Stimulated activated naive CD8-positive, alpha-beta T cell treated with anti-CD3 and anti-CD28 coated beads, Interleukin-15, Interleukin-2, amounts not matched to agents 100 U/mL and 50 U/mL, for 24 hours (primary cell): Measurements from ENCODE around the gene CCDC107.
A peak's percentile ranks its signal among the peaks of the same experiment; 100 is the strongest.

Source experiments
- ATAC-seq: fragments of 150-1000 bp; cut with Tn5 transposase; one replicate; pipeline ENCODE4 v1.10.0; 2021
- DNase-seq: peaks from one replicate; pipeline ENCODE4 v3.0.0; 2021

Gene CCDC107

DNA sequence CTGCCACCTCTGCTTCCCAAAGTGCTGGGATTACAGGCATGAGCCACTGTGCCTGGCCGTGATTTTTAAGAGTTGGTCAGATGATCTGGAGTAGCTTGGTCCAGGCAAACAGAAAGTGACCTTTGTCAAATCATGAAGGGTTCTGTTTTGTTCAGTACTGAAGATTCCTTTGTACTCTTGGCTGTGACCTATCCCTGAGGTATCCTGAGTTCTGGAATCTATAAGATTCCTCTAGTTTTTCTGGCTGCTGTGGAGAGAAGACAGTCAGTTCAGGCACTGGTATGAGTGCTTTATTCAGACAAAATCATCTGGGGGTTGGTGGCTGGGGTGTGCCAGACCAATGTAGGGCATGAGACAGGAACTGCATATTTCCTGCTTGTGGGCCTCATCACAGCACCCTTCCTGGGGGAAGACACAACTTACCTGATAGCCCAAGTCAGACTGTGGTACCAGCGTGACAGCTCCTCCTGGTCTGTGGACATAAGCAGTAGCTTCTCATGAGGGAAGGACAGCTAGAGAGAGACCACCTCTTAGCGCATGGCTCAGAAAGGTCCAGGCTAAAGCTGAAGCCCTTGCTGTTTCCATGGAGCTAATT lies 3.8 kb downstream of the CCDC107 start:
- DNase-seq: no peak
- no peak for ATAC-seq

DNA sequence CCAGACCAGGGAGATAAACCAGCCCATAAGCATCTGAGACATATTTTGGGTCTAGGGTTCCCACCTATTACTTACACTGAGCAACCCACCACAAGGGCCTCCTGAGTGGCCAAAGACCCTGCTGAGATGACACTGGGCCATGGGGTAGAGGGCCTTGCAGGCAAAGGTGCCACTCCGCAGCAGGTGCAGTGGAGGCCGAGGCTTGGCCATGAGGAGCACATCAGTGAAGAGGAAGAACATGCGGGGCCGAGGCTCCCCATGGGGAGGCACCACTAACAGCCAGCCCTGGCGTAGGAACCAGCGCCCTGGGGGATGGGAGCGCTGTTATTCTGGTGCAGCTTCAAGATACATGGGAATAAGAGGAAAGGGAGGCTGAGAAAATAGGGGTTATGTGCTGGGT lies 4.3 kb downstream of the CCDC107 start:
- DNase-seq (no peak), ATAC-seq (no peak)

- ATAC-seq (peak; percentile 85), DNase-seq (peak; percentile 84)
Observed at GRCh38 chr9:35664531-35665470, 6.7 kb downstream of the CCDC107 start, which contains the start of gene ARHGEF39. Gene ARHGEF39, minus strand, starts transcription at chr9:35665195. Its CDS starts 26 bp downstream, at chr9:35665169.

DNA sequence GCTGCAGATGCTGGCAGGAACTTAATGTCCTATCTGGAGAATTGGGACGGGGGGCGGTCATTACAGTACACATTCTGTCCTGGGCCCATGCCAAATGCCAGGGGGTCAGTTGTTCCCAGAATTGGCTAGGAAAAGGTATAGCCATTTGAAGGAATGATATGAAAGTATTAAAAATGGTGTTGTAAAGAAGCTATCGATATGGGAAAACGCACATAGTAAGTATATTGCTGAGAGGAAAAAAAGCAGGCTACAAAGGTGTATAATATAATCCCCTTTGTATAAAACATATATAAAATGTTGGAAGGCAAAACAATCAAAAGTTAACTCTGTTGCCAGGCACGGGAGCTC lies 7.4 kb downstream of the CCDC107 start:
- no peak for DNase-seq
- ATAC-seq: no peak

DNA sequence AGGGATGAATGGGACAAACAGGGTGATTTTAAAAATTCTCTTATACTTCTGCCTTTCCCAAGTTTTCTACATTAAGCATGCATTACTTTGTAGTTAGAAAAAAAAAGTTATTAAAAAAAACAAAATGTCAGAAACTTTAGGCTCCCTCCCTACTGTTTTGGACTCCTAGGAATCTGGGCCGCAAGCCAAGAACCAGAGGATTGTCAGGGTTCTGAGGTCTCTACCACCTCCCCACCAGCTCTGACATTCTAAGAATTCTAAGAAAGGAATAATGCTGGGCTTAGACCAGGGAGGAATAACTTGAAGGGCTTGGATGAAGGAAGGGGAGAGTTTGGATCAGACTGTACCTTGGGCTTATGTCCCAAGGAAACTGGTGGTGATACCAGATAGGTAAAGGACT lies 8.0 kb downstream of the CCDC107 start:
- DNase-seq (no peak), ATAC-seq (no peak)

GRCh38 chr9:35666549-35666948 lies 8.5 kb downstream of the CCDC107 start:
- DNase-seq (no peak), ATAC-seq (no peak)

DNA sequence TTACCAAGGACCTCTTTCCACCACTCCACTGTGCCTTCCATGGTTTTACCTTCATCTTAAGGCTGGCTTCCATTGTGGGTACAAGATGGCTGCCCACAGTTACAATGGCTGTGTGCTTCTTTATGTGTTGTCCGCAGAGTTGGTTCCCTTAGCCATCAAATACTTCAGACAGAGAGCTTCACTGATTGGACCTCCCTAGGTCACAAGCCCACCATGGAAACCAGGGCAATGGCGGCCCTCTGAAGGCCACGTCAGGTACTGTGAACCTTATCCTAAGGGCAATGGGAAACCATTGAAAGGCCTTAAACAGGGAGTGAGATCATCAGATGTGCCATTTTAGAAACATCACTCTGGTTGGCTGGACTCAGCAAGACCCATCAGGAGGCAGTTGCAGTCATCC lies 9.8 kb downstream of the CCDC107 start:
- ATAC-seq (no peak), DNase-seq (no peak)

- DNase-seq (no peak), ATAC-seq (no peak)
Observed at GRCh38 chr9:35669331-35670145, 11.4 kb downstream of the CCDC107 start.

DNA sequence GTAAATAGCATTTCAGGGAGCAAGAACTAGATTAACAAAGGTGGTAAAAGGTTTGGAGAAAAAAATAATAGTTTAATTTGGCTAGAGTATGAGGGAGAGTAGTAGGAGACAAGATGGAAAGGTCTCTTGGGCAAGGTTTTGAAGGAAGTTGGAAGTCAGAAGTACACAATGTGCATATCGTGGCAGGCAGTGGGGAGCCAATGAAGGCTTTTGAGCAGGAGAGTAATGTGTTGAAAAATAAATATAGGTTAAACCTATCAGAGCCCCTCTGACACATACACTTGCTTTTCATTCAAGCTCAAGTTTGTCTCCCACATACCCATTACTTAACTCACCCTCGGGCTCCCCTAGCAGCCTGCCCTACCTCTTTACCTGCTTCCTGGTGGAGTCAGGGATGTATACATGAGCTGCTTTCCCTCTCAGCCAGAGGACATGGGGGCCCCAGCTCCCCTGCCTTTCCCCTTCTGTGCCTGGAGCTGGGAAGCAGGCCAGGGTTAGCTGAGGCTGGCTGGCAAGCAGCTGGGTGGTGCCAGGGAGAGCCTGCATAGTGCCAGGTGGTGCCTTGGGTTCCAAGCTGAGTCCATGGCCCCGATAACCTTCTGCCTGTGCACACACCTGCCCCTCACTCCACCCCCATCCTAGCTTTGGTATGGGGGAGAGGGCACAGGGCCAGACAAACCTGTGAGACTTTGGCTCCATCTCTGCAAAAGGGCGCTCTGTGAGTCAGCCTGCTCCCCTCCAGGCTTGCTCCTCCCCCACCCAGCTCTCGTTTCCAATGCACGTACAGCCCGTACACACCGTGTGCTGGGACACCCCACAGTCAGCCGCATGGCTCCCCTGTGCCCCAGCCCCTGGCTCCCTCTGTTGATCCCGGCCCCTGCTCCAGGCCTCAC lies 15.3 kb downstream of the CCDC107 start, which contains the start of gene CA9:
Gene CA9 (plus strand): TSS at position 797 of the 893 bp plus-strand sequence. CDS start 32 bp downstream, at position 829.
- DNase-seq (no peak), ATAC-seq (peak; percentile 47)

DNA sequence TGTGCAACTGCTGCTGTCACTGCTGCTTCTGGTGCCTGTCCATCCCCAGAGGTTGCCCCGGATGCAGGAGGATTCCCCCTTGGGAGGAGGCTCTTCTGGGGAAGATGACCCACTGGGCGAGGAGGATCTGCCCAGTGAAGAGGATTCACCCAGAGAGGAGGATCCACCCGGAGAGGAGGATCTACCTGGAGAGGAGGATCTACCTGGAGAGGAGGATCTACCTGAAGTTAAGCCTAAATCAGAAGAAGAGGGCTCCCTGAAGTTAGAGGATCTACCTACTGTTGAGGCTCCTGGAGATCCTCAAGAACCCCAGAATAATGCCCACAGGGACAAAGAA lies 15.9 kb downstream of the CCDC107 start:
- DNase-seq (no peak), ATAC-seq (no peak)

DNA sequence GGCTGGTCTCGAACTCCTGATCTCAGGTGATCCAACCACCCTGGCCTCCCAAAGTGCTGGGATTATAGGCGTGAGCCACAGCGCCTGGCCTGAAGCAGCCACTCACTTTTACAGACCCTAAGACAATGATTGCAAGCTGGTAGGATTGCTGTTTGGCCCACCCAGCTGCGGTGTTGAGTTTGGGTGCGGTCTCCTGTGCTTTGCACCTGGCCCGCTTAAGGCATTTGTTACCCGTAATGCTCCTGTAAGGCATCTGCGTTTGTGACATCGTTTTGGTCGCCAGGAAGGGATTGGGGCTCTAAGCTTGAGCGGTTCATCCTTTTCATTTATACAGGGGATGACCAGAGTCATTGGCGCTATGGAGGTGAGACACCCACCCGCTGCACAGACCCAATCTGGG lies 17.1 kb downstream of the CCDC107 start:
- ATAC-seq: no peak
- no peak for DNase-seq

DNA sequence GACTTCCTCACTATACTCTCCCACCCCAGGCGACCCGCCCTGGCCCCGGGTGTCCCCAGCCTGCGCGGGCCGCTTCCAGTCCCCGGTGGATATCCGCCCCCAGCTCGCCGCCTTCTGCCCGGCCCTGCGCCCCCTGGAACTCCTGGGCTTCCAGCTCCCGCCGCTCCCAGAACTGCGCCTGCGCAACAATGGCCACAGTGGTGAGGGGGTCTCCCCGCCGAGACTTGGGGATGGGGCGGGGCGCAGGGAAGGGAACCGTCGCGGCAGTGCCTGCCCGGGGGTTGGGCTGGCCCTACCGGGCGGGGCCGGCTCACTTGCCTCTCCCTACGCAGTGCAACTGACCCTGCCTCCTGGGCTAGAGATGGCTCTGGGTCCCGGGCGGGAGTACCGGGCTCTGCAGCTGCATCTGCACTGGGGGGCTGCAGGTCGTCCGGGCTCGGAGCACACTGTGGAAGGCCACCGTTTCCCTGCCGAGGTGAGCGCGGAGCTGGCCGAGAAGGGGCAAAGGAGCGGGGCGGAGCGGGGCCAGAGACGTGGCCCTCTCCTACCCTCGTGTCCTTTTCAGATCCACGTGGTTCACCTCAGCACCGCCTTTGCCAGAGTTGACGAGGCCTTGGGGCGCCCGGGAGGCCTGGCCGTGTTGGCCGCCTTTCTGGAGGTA lies 17.8 kb downstream of the CCDC107 start:
- ATAC-seq: peak; percentile 69
- peak; percentile 74 for DNase-seq

DNA sequence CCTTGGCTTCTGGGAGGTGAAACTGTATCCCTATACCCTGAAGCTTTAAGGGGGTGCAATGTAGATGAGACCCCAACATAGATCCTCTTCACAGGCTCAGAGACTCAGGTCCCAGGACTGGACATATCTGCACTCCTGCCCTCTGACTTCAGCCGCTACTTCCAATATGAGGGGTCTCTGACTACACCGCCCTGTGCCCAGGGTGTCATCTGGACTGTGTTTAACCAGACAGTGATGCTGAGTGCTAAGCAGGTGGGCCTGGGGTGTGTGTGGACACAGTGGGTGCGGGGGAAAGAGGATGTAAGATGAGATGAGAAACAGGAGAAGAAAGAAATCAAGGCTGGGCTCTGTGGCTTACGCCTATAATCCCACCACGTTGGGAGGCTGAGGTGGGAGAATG lies 21.0 kb downstream of the CCDC107 start:
- DNase-seq (no peak), ATAC-seq (no peak)

DNA sequence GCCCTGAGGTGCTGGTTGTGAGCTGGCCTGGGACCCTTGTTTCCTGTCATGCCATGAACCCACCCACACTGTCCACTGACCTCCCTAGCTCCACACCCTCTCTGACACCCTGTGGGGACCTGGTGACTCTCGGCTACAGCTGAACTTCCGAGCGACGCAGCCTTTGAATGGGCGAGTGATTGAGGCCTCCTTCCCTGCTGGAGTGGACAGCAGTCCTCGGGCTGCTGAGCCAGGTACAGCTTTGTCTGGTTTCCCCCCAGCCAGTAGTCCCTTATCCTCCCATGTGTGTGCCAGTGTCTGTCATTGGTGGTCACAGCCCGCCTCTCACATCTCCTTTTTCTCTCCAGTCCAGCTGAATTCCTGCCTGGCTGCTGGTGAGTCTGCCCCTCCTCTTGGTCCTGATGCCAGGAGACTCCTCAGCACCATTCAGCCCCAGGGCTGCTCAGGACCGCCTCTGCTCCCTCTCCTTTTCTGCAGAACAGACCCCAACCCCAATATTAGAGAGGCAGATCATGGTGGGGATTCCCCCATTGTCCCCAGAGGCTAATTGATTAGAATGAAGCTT lies 21.8 kb downstream of the CCDC107 start:
- DNase-seq (no peak), ATAC-seq (no peak)

GRCh38 chr9:35680331-35681105 lies 22.4 kb downstream of the CCDC107 start:
- ATAC-seq (no peak), DNase-seq (no peak)

- DNase-seq: no peak
- ATAC-seq: no peak
Observed at GRCh38 chr9:35681341-35682002, 23.4 kb downstream of the CCDC107 start.

DNA sequence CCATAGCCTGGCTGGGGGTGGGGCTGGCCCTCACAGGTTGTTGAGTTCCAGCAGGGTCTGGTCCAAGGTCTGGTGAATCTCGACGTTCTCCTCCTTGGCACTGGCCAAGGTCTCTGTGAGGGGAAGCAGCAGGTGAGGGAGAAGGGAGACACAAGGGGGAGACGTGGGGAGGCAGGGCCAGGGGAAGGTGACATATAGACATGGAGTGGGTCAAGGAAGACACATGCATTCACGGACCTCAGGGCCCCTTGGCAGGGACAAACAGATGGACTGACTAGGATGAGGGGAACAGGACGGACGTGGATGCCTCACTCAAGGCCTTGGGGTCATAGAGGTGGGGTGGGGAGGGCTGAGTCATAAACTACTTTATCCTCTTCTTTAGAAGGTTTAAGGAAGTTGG lies 24.0 kb downstream of the CCDC107 start:
- DNase-seq (no peak), ATAC-seq (no peak)

DNA sequence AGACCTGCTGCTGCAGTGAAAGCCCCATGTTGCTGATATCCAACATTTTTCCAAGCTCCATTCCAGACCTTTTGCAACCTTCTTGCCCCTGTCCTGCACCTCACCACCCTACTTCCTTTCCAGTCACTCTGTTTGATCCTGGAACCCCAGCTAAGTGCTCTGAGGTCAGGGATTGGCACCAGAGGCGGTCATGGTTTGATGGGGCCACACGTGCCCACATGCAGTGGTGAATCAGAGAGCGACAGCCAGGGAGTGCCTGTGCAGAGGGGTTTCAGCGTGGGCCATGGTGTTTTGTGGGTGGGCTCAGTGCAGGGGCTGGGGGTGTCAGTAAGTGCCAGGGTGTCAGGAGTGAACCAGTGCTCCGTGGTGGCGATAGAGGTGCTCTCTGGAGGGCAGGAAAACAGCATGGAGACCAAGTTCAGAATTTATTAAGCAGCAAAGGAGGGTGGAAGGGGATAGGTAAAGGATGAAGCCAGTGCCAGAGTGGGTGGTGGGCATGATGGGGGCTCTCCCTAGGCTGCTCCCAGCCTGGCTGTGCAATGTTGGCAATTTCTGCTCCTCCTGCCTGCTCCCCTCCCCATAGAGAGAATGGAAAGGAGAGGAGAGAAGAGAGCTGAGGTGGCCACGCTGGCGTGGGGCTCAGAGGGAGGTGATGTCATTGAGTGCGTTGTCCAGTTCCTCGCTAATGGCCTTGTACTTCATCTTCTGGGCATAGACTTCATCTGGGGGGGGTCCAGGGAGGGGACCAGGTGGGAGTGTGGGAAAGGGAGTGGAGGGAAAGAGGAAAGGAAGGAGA lies 24.6 kb downstream of the CCDC107 start:
- ATAC-seq: no peak
- no peak for DNase-seq

DNA sequence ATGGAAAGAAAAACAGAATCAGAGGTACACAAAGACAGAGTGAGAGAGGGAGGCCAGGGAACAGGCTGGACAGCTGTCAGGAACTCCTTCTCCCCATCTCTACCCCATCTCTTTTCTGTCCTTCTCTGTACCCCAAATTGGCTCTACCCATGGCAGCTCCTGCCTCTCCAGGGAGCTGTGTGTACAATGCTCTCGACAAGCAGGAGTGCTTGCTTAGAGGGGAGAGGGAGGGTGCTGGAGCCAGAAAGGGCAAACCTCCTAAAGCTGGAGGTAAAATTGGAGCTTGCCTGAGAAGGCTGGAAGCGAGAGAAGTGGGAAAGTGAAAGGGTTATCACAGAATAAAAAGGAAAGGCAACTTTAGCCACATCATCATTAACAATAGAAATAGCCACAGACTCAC lies 25.2 kb downstream of the CCDC107 start:
- DNase-seq: no peak
- ATAC-seq: no peak
